ENCODE measurements around the gene ZBTB42.

DNA sequence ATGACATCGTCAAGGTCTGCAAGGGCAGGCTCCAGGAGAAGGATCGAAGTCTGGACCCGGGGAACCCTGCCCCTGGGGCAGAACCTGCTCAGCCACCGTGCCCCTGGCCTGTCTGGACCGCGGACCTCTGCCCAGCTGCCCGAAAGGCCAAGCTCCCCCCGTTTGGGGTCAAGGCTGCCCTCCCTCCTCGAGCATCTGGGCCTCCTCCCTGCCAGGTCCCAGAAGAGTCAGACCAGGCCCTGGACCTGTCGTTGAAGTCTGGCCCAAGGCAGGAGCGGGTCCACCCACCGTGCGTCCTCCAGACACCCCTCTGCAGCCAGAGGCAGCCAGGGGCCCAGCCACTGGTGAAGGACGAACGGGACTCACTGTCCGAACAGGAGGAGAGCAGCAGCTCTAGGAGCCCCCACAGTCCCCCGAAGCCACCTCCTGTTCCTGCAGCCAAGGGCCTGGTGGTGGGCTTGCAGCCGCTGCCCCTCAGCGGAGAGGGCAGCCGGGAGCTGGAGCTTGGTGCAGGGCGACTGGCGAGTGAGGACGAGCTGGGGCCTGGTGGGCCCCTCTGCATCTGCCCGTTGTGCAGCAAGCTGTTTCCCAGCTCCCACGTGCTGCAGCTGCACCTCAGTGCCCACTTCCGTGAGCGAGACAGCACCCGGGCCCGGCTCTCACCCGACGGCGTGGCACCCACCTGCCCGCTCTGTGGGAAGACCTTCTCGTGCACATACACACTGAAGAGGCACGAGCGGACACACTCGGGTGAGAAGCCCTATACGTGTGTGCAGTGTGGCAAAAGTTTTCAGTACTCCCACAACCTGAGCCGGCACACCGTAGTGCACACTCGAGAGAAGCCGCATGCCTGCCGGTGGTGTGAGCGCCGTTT is 856 bp downstream of the ZBTB42 start:
- TF ChIP-seq CTCF (IDR thresholded peaks at IDR 0.05) (no peak), EZH2 (IDR thresholded peaks at IDR 0.05; ENCODE audit: borderline replicate concordance, insufficient read depth, low read depth, low read length, poor library complexity, severe bottlenecking) (no peak)
